DMS153 (cell line): Measurements from ENCODE around the gene GRIN2C.

Experiments used
- DNase-seq: peaks from one replicate; lab custom pipeline; 2025; lab: John Stamatoyannopoulos, UW

The GRIN2C gene

GRCh38 chr17:74821655-74822334, 37.9 kb downstream of the GRIN2C start:
- no peak for DNase-seq

- DNase-seq, result no peak
Measured at GRCh38 chr17:74819801-74820436, 39.8 kb downstream of the GRIN2C start.

- DNase-seq, result no peak
Measured at GRCh38 chr17:74818291-74818938, 41.3 kb downstream of the GRIN2C start.

- no peak for DNase-seq
Measured at GRCh38 chr17:74816905-74817620, 42.6 kb downstream of the GRIN2C start.

- no peak for DNase-seq
Measured at GRCh38 chr17:74815550-74816370, 43.9 kb downstream of the GRIN2C start.

GRCh38 chr17:74815067-74815466, 44.6 kb downstream of the GRIN2C start:
- no peak for DNase-seq

- DNase-seq, result no peak
Measured at GRCh38 chr17:74814453-74814852, 45.2 kb downstream of the GRIN2C start.

GRCh38 chr17:74812109-74813009, 47.3 kb downstream of the GRIN2C start:
- no peak for DNase-seq

- no peak for DNase-seq
Measured at GRCh38 chr17:74810699-74811485, 48.8 kb downstream of the GRIN2C start.

GRCh38 chr17:74808714-74809430, 50.8 kb downstream of the GRIN2C start:
- DNase-seq, result no peak

- peak; percentile 69 for DNase-seq
Measured at GRCh38 chr17:74807925-74808324, 51.8 kb downstream of the GRIN2C start.

- no peak for DNase-seq
Measured at GRCh38 chr17:74807441-74807840, 52.2 kb downstream of the GRIN2C start.

- no peak for DNase-seq
Measured at GRCh38 chr17:74806334-74806733, 53.4 kb downstream of the GRIN2C start.

- no peak for DNase-seq
Measured at GRCh38 chr17:74805591-74805991, 54.1 kb downstream of the GRIN2C start.

- DNase-seq, result no peak
Measured at GRCh38 chr17:74804683-74805082, 55.0 kb downstream of the GRIN2C start.

GRCh38 chr17:74803971-74804370, 55.7 kb downstream of the GRIN2C start:
- no peak for DNase-seq

- no peak for DNase-seq
Measured at GRCh38 chr17:74803388-74803930, 56.2 kb downstream of the GRIN2C start.

GRCh38 chr17:74801896-74802295, 57.8 kb downstream of the GRIN2C start:
- DNase-seq, result no peak

GRCh38 chr17:74800531-74800930, 59.2 kb downstream of the GRIN2C start:
- no peak for DNase-seq
